ENCODE measurements around the gene THADA. TPM values are rescaled to one million over a fixed set of nuclear protein-coding genes. Genes with fewer than 3 reads are reported as not detected.
A peak's percentile ranks its signal among the peaks of the same experiment; 100 is the strongest.
"Not testable (repeated sequence)": the region's sequence is repeated elsewhere in the genome, so short reads cannot be mapped to it uniquely, and the experiment has no call there.

THADA gene
- total RNA-seq, 1 donor from 2014 or later: 14.2 TPM

GRCh38 chr2:43609290-43609918, 13.6 kb upstream of the THADA start:
- ATAC-seq (ENCODE audit: poor library complexity) (peak; percentile 75), DNase-seq (no peak)
- intact Hi-C loops (cut with DNase I): no loop called here

GRCh38 chr2:43605851-43606250, 10.0 kb upstream of the THADA start:
- DNase-seq (no peak), ATAC-seq (ENCODE audit: poor library complexity) (no peak)
- intact Hi-C loops (cut with DNase I): no loop called here

- no peak for DNase-seq
- ATAC-seq (ENCODE audit: poor library complexity): no peak
- intact Hi-C loops (cut with DNase I): no loop called here
Measured at GRCh38 chr2:43605079-43605655, 9.3 kb upstream of the THADA start.

- intact Hi-C loops (cut with DNase I): no loop called here
- ATAC-seq (ENCODE audit: poor library complexity) (no peak), DNase-seq (no peak)
Measured at GRCh38 chr2:43604674-43605073, 8.8 kb upstream of the THADA start.

- intact Hi-C loops (cut with DNase I); ATAC-seq (ENCODE audit: poor library complexity); DNase-seq: not testable (repeated sequence)
Measured at GRCh38 chr2:43600596-43600995, 4.8 kb upstream of the THADA start.

GRCh38 chr2:43594875-43595274, 963 bp downstream of the THADA start:
- intact Hi-C loops (cut with DNase I): no loop called here
- ATAC-seq (ENCODE audit: poor library complexity) (no peak), DNase-seq (no peak)

- ATAC-seq (ENCODE audit: poor library complexity) (no peak), DNase-seq (no peak)
- intact Hi-C loops (cut with DNase I): no loop called here
Measured at GRCh38 chr2:43593254-43593653, 2.6 kb downstream of the THADA start.

GRCh38 chr2:43592443-43592842, 3.4 kb downstream of the THADA start:
- ATAC-seq (ENCODE audit: poor library complexity) (no peak), DNase-seq (no peak)
- intact Hi-C loops (cut with DNase I): no loop called here

GRCh38 chr2:43585708-43586107, 10.1 kb downstream of the THADA start:
- ATAC-seq (ENCODE audit: poor library complexity): no peak

GRCh38 chr2:43579275-43579981, 16.4 kb downstream of the THADA start:
- DNase-seq (no peak), ATAC-seq (ENCODE audit: poor library complexity) (no peak)
- intact Hi-C loops (cut with DNase I): no loop called here

More at GRCh38 chr2:43585708-43586107, 10.1 kb downstream of the THADA start:
- DNase-seq: no peak
- intact Hi-C loops (cut with DNase I): no loop called here

- ATAC-seq (ENCODE audit: poor library complexity) (peak; percentile 70), DNase-seq (no peak)
- intact Hi-C loops (cut with DNase I): no loop called here
Measured at GRCh38 chr2:43576981-43577892, 18.6 kb downstream of the THADA start.

- DNase-seq (no peak), ATAC-seq (ENCODE audit: poor library complexity) (no peak)
- intact Hi-C loops (cut with DNase I): no loop called here
Measured at GRCh38 chr2:43572244-43572643, 23.6 kb downstream of the THADA start.

- DNase-seq (no peak), ATAC-seq (ENCODE audit: poor library complexity) (no peak)
- intact Hi-C loops (cut with DNase I): no loop called here
Measured at GRCh38 chr2:43569921-43570320, 25.9 kb downstream of the THADA start.

- DNase-seq (no peak), ATAC-seq (ENCODE audit: poor library complexity) (no peak)
- intact Hi-C loops (cut with DNase I): no loop called here
Measured at GRCh38 chr2:43568228-43568627, 27.6 kb downstream of the THADA start.

GRCh38 chr2:43566461-43566729, 29.4 kb downstream of the THADA start:
- no peak for DNase-seq
- intact Hi-C loops (cut with DNase I): no loop called here
- ATAC-seq (ENCODE audit: poor library complexity): no peak

GRCh38 chr2:43563679-43564078, 32.2 kb downstream of the THADA start:
- intact Hi-C loops (cut with DNase I): no loop called here
- DNase-seq (no peak), ATAC-seq (ENCODE audit: poor library complexity) (no peak)

- intact Hi-C loops (cut with DNase I): no loop called here
- no peak for DNase-seq
- ATAC-seq (ENCODE audit: poor library complexity): no peak
Measured at GRCh38 chr2:43560231-43560547, 35.6 kb downstream of the THADA start.

GRCh38 chr2:43559391-43560230, 36.2 kb downstream of the THADA start:
- DNase-seq (no peak), ATAC-seq (ENCODE audit: poor library complexity) (no peak)
- intact Hi-C loops (cut with DNase I): no loop called here

GRCh38 chr2:43557196-43557595, 38.6 kb downstream of the THADA start:
- no peak for ATAC-seq (ENCODE audit: poor library complexity)
- intact Hi-C loops (cut with DNase I): no loop called here
- DNase-seq: no peak

Measured in Right ventricle myocardium superior (tissue), 1 donor.